T1000 (cell line): ENCODE measurements around the gene SEC22C.
"Not testable (repeated sequence)": the region's sequence is repeated elsewhere in the genome, so short reads cannot be mapped to it uniquely, and the experiment has no call there.

Source experiments
- DNase-seq: peaks from one replicate; lab custom pipeline; 2025; ENCODE audit warnings: mixed read lengths; lab: John Stamatoyannopoulos, UW

Gene SEC22C

GRCh38 chr3:42581400-42581708 lies 413 bp downstream of the SEC22C start:
- DNase-seq: no peak

GRCh38 chr3:42579346-42579745 lies 2.4 kb downstream of the SEC22C start:
- not testable (repeated sequence) for DNase-seq

GRCh38 chr3:42578054-42578453 lies 3.7 kb downstream of the SEC22C start:
- no peak for DNase-seq

- DNase-seq: no peak
These were observed 6.5 kb downstream of the SEC22C start for GRCh38 chr3:42575137-42575741.

- no peak for DNase-seq
These were observed 9.5 kb downstream of the SEC22C start for GRCh38 chr3:42572278-42572677.

GRCh38 chr3:42569593-42570142 lies 12.1 kb downstream of the SEC22C start:
- DNase-seq: no peak

GRCh38 chr3:42562047-42562907 lies 19.5 kb downstream of the SEC22C start:
- DNase-seq: no peak

- no peak for DNase-seq
These were observed 23.9 kb downstream of the SEC22C start for GRCh38 chr3:42557854-42558253.

- DNase-seq: not testable (repeated sequence)
These were observed 24.9 kb downstream of the SEC22C start for GRCh38 chr3:42556817-42557216.

GRCh38 chr3:42556089-42556632 lies 25.6 kb downstream of the SEC22C start:
- no peak for DNase-seq

GRCh38 chr3:42552830-42553229 lies 28.9 kb downstream of the SEC22C start:
- DNase-seq: no peak

GRCh38 chr3:42550250-42550649 lies 31.5 kb downstream of the SEC22C start:
- no peak for DNase-seq

- no peak for DNase-seq
These were observed 32.6 kb downstream of the SEC22C start for GRCh38 chr3:42549131-42549530.

- DNase-seq: peak; percentile 39
These were observed 34.3 kb downstream of the SEC22C start for GRCh38 chr3:42547401-42547945.

GRCh38 chr3:42546691-42547213 lies 35.0 kb downstream of the SEC22C start:
- DNase-seq: no peak

- DNase-seq: no peak
These were observed 36.4 kb downstream of the SEC22C start for GRCh38 chr3:42545284-42545900.

GRCh38 chr3:42544492-42545283 lies 37.1 kb downstream of the SEC22C start:
- DNase-seq: no peak

- no peak for DNase-seq
These were observed 40.7 kb downstream of the SEC22C start for GRCh38 chr3:42541079-42541478.

GRCh38 chr3:42539871-42540714 lies 41.7 kb downstream of the SEC22C start:
- DNase-seq: no peak

- no peak for DNase-seq
These were observed 44.4 kb downstream of the SEC22C start for GRCh38 chr3:42537350-42537749.
